HUES6 (cell line): ENCODE measurements around the gene GNPAT.
A peak's percentile ranks its signal among the peaks of the same experiment; 100 is the strongest.

Experiments
- H3K27ac ChIP-seq: 2 replicates; pipeline ENCODE4 v1.7.0; 2013; ENCODE audit warnings: low read depth, mild to moderate bottlenecking, low read length, inconsistent platforms
- H3K27me3 ChIP-seq: 2 replicates; pipeline ENCODE4 v1.6.1; 2013; ENCODE audit warnings: low read length; ENCODE audit not compliant: control insufficient read depth, insufficient read depth
- H3K36me3 ChIP-seq: 2 replicates; pipeline ENCODE4 v1.6.1; 2013; ENCODE audit warnings: low read length; ENCODE audit not compliant: control insufficient read depth, insufficient read depth
- H3K4me1 ChIP-seq: 2 replicates; pipeline ENCODE4 v1.6.1; 2013; ENCODE audit warnings: low read length; ENCODE audit not compliant: control insufficient read depth, insufficient read depth
- H3K4me3 ChIP-seq: 2 replicates; pipeline ENCODE4 v1.5.1; 2013; ENCODE audit warnings: low read depth, low read length
- H3K9ac ChIP-seq: one replicate; pipeline ENCODE4 v1.6.1; 2013; ENCODE audit warnings: mild to moderate bottlenecking, low read length
- H3K9me3 ChIP-seq: 2 replicates; pipeline ENCODE4 v1.6.1; 2013; ENCODE audit warnings: low read depth, low read length; ENCODE audit not compliant: control insufficient read depth, insufficient read depth

The GNPAT gene

GRCh38 chr1:231233735-231234417, 7.1 kb upstream of the GNPAT start:
- no peaks in the 10 kb centered on the region for H3K27me3 ChIP-seq
- H3K36me3 ChIP-seq, result peaks cover 22% of the 10 kb centered on the region
- no peak overlapping the region for H3K4me3 ChIP-seq
- H3K9ac ChIP-seq, result no peak overlapping the region
- no peaks in the 10 kb centered on the region for H3K9me3 ChIP-seq
- no peaks in the 10 kb centered on the region for H3K4me1 ChIP-seq
- H3K27ac ChIP-seq, result no peak overlapping the region

GRCh38 chr1:231234506-231234905, 6.5 kb upstream of the GNPAT start:
- H3K27ac ChIP-seq, result no peak overlapping the region

GRCh38 chr1:231235526-231236207, 5.3 kb upstream of the GNPAT start:
- Histone ChIP-seq H3K27ac (no peak overlapping the region), H3K9ac (no peak overlapping the region), H3K4me1 (peaks cover 4% of the 10 kb centered on the region; the same call in 1 of the 2 replicates), H3K9me3 (no peaks in the 10 kb centered on the region), H3K4me3 (no peak overlapping the region), H3K27me3 (no peaks in the 10 kb centered on the region), H3K36me3 (peaks cover 20% of the 10 kb centered on the region)

More at GRCh38 chr1:231234506-231234905, 6.5 kb upstream of the GNPAT start:
- no peaks in the 10 kb centered on the region for H3K4me1 ChIP-seq
- H3K9me3 ChIP-seq, result no peaks in the 10 kb centered on the region
- H3K27me3 ChIP-seq, result no peaks in the 10 kb centered on the region
- H3K4me3 ChIP-seq, result no peak overlapping the region
- H3K9ac ChIP-seq, result no peak overlapping the region
- H3K36me3 ChIP-seq, result peaks cover 22% of the 10 kb centered on the region

GRCh38 chr1:231236208-231236591, 4.8 kb upstream of the GNPAT start:
- no peak overlapping the region for H3K27ac ChIP-seq
- no peaks in the 10 kb centered on the region for H3K27me3 ChIP-seq
- peaks cover 4% of the 10 kb centered on the region; the same call in 1 of the 2 replicates for H3K4me1 ChIP-seq
- peaks cover 20% of the 10 kb centered on the region for H3K36me3 ChIP-seq
- no peak overlapping the region for H3K4me3 ChIP-seq
- no peak overlapping the region for H3K9ac ChIP-seq
- no peaks in the 10 kb centered on the region for H3K9me3 ChIP-seq

- Histone ChIP-seq H3K4me3 (no peak overlapping the region), H3K4me1 (peaks cover 4% of the 10 kb centered on the region; the same call in 1 of the 2 replicates), H3K9ac (no peak overlapping the region), H3K9me3 (no peaks in the 10 kb centered on the region), H3K27me3 (no peaks in the 10 kb centered on the region), H3K27ac (no peak overlapping the region), H3K36me3 (peaks cover 20% of the 10 kb centered on the region)
Measured at GRCh38 chr1:231236938-231237337, 4.1 kb upstream of the GNPAT start.

GRCh38 chr1:231238298-231238697, 2.7 kb upstream of the GNPAT start:
- peaks cover 9% of the 10 kb centered on the region; the same call in 1 of the 2 replicates for H3K4me1 ChIP-seq
- H3K9ac ChIP-seq, result no peak overlapping the region
- H3K27me3 ChIP-seq, result no peaks in the 10 kb centered on the region
- H3K36me3 ChIP-seq, result peaks cover 20% of the 10 kb centered on the region
- no peak overlapping the region for H3K4me3 ChIP-seq
- no peaks in the 10 kb centered on the region for H3K9me3 ChIP-seq
- H3K27ac ChIP-seq, result no peak overlapping the region

GRCh38 chr1:231240531-231240882, 505 bp upstream of the GNPAT start:
- peak overlapping the region; percentile 87 for H3K4me3 ChIP-seq
- H3K9me3 ChIP-seq, result no peaks in the 10 kb centered on the region
- peaks cover 9% of the 10 kb centered on the region; the same call in 1 of the 2 replicates for H3K4me1 ChIP-seq
- peak overlapping the region; percentile 93 for H3K9ac ChIP-seq
- H3K27me3 ChIP-seq, result no peaks in the 10 kb centered on the region
- H3K36me3 ChIP-seq, result peaks cover 20% of the 10 kb centered on the region
- no peak overlapping the region for H3K27ac ChIP-seq

GRCh38 chr1:231241750-231242149, 738 bp downstream of the GNPAT start:
- Histone ChIP-seq H3K27ac (0 out of 2 replicates have a peak overlapping the region, but pooled peaks have one; percentile 20), H3K27me3 (no peaks in the 10 kb centered on the region), H3K9me3 (no peaks in the 10 kb centered on the region), H3K9ac (peak overlapping the region; percentile 89), H3K36me3 (peaks cover 20% of the 10 kb centered on the region), H3K4me3 (peak overlapping the region; percentile 87), H3K4me1 (peaks cover 9% of the 10 kb centered on the region; the same call in 1 of the 2 replicates)

- Histone ChIP-seq H3K27ac (no peak overlapping the region), H3K9me3 (no peaks in the 10 kb centered on the region), H3K4me3 (peak overlapping the region; percentile 87; the same call in 1 of the 2 replicates), H3K4me1 (peaks cover 9% of the 10 kb centered on the region; the same call in 1 of the 2 replicates), H3K9ac (no peak overlapping the region), H3K27me3 (no peaks in the 10 kb centered on the region), H3K36me3 (peaks cover 14% of the 10 kb centered on the region)
Measured at GRCh38 chr1:231242516-231243198, 1.6 kb downstream of the GNPAT start.

- no peaks in the 10 kb centered on the region for H3K4me1 ChIP-seq
- peaks cover 15% of the 10 kb centered on the region for H3K36me3 ChIP-seq
- H3K9me3 ChIP-seq, result no peaks in the 10 kb centered on the region
- H3K27ac ChIP-seq, result no peak overlapping the region
- no peak overlapping the region for H3K4me3 ChIP-seq
- H3K27me3 ChIP-seq, result no peaks in the 10 kb centered on the region
- no peak overlapping the region for H3K9ac ChIP-seq
Measured at GRCh38 chr1:231248778-231249177, 7.8 kb downstream of the GNPAT start.

GRCh38 chr1:231252336-231252735, 11.3 kb downstream of the GNPAT start:
- Histone ChIP-seq H3K4me1 (no peaks in the 10 kb centered on the region), H3K4me3 (no peak overlapping the region), H3K9me3 (no peaks in the 10 kb centered on the region), H3K27ac (no peak overlapping the region), H3K36me3 (peaks cover 23% of the 10 kb centered on the region), H3K9ac (no peak overlapping the region), H3K27me3 (no peaks in the 10 kb centered on the region)
